K562 (cell line): ENCODE results near the gene ZNF581. TPM values are rescaled to one million over a fixed set of nuclear protein-coding genes. Genes with fewer than 3 reads are reported as not detected.

Experiments used
- ELF2 ChIP-seq: fragments of 250-450 bp; sonication (Bioruptor Pico); IDR thresholded peaks from 2 replicates; pipeline ENCODE4 v1.5.0; 2021; ENCODE audit warnings: mild to moderate bottlenecking
- FOXP1 ChIP-seq: sonication (generic); formaldehyde crosslinking; IDR thresholded peaks from 2 replicates; pipeline ENCODE4 v1.8.0; 2022; ENCODE audit warnings: mild to moderate bottlenecking, missing genetic modification reagents
- HEY1 ChIP-seq: fragments of 250-450 bp; sonication (Bioruptor Pico); IDR thresholded peaks from 2 replicates; pipeline ENCODE4 v1.5.0; 2020; ENCODE audit warnings: mild to moderate bottlenecking, moderate library complexity, borderline replicate concordance
- KLF1 ChIP-seq: fragments of 450-650 bp; IDR thresholded peaks from 2 replicates; pipeline ENCODE4 v1.6.1; 2016; ENCODE audit warnings: missing genetic modification characterization, missing compliant biosample characterization
- KLF16 ChIP-seq: IDR thresholded peaks from 2 replicates; pipeline ENCODE4 v1.6.1; 2016; ENCODE audit warnings: antibody characterized with exemption
- KLF6 ChIP-seq: fragments of 250-450 bp; sonication (Bioruptor Pico); IDR thresholded peaks from 2 replicates; pipeline ENCODE4 v1.4.0; 2020; ENCODE audit warnings: mild to moderate bottlenecking, moderate library complexity, borderline replicate concordance
- MCM3 ChIP-seq: fragments of 450-650 bp; IDR thresholded peaks from 2 replicates; pipeline ENCODE4 v1.6.1; 2016
- MCM7 ChIP-seq, 2 experiments: fragments of 450-650 bp; IDR thresholded peaks; 2 replicates each; pipeline ENCODE4 v1.6.1; 2016 to 2018
- MED1 ChIP-seq: sonication (generic); formaldehyde crosslinking; IDR thresholded peaks from 2 replicates; pipeline ENCODE4 v1.8.1; 2023; ENCODE audit warnings: missing genetic modification reagents, borderline replicate concordance
- POLR3A ChIP-seq: IDR thresholded peaks from 2 replicates; pipeline ENCODE4 v1.6.1; 2011; ENCODE audit warnings: borderline replicate concordance, mild to moderate bottlenecking, moderate library complexity; ENCODE audit not compliant: insufficient read length, insufficient read depth; ENCODE audit errors: extremely low read depth
- SAFB ChIP-seq: fragments of 200-400 bp; formaldehyde crosslinking; IDR thresholded peaks from 2 replicates; pipeline ENCODE4 v1.6.1; 2017; ENCODE audit warnings: low read depth, low read length, borderline replicate concordance
- SIRT6 ChIP-seq: IDR thresholded peaks from one replicate; pipeline ENCODE4 v1.6.1; 2012; ENCODE audit warnings: low read depth, mild to moderate bottlenecking, control low read depth, inconsistent platforms, low read length, moderate library complexity
- SMC3 ChIP-seq: conservative IDR thresholded peaks from 2 replicates; pipeline ENCODE4 v1.6.1; 2011; ENCODE audit warnings: low read depth, low read length, improper control_type of control experiment; ENCODE audit not compliant: insufficient read depth
- ZBTB1 ChIP-seq: sonication (generic); formaldehyde crosslinking; IDR thresholded peaks from 2 replicates; pipeline ENCODE4 v1.8.1; 2023; ENCODE audit warnings: missing genetic modification reagents, low read depth, mild to moderate bottlenecking, borderline replicate concordance
- ZNF146 ChIP-seq: IDR thresholded peaks from one replicate; pipeline ENCODE4 v1.6.1; 2018; ENCODE audit warnings: missing compliant biosample characterization; ENCODE audit not compliant: unreplicated experiment
- ZNF347 ChIP-seq: fragments of 450-650 bp; formaldehyde crosslinking; IDR thresholded peaks from 2 replicates; pipeline ENCODE4 v1.4.0; 2020; ENCODE audit warnings: low read depth, mild to moderate bottlenecking, moderate library complexity
- ZNF41 ChIP-seq: fragments of 250-450 bp; sonication (Bioruptor Pico); conservative IDR thresholded peaks from 2 replicates; pipeline ENCODE4 v1.4.0; 2020; ENCODE audit warnings: mild to moderate bottlenecking
- polyA plus RNA-seq, 8 experiments: library from polyadenylated mRNA; depleted of rRNA in 4 of 8; stranded (reverse) in 5 of 8; unstranded in 3 of 8; fragments of >200 nt; fragmentation: Nextera tagmentation in 2 of 8; fragmentation: Illumina TruSeq in 1 of 8; extraction: Ambion mirVana in 2 of 8; extraction: Trizol in 1 of 8; gene quantifications; 2 replicates each; pipeline versions ENCODE4 v1.2.1 to v1.2.3, GENCODE V29; 2011 to 2014; ENCODE audit warnings: inconsistent platforms in 1 of 8, missing spikeins in 1 of 8
- total RNA-seq, 7 experiments: library from RNA; depleted of rRNA in 6 of 7; stranded (reverse); fragments of >200 nt in 6 of 7; fragmentation: Illumina TruSeq in 2 of 7; extraction: Trizol in 2 of 7; gene quantifications; 2 replicates each; pipeline versions ENCODE4 v1.2.1 to v1.2.3, GENCODE V29; 2011 to 2021; ENCODE audit warnings: low replicate concordance in 1 of 7
- TF ChIP-seq, protein P1 (sequence below): fragments of 250-450 bp; sonication (Bioruptor Pico); IDR thresholded peaks from 2 replicates; pipeline ENCODE4 v1.4.0; 2020; ENCODE audit warnings: mild to moderate bottlenecking, moderate library complexity
- TF ChIP-seq, protein P2 (sequence below), 2 experiments: fragments of 150-350 bp in 1 of 2; IDR thresholded peaks; 2 replicates each; pipeline ENCODE4 v1.6.1; 2012 to 2016; ENCODE audit warnings: low read depth in 2 of 2, low read length in 2 of 2, mild to moderate bottlenecking in 1 of 2, moderate library complexity in 1 of 2
- TF ChIP-seq, protein P3 (sequence below): sonication (generic); formaldehyde crosslinking; IDR thresholded peaks from 2 replicates; pipeline ENCODE4 v1.8.1; 2022; ENCODE audit warnings: missing genetic modification reagents

The ZNF581 gene
- total and polyA plus RNA-seq, 9 of the 15 experiments (the other 6 are each of a cell fraction or from before 2014, with no cell fraction given) = 2.4 to 39.4 (median 15.4) TPM

DNA sequence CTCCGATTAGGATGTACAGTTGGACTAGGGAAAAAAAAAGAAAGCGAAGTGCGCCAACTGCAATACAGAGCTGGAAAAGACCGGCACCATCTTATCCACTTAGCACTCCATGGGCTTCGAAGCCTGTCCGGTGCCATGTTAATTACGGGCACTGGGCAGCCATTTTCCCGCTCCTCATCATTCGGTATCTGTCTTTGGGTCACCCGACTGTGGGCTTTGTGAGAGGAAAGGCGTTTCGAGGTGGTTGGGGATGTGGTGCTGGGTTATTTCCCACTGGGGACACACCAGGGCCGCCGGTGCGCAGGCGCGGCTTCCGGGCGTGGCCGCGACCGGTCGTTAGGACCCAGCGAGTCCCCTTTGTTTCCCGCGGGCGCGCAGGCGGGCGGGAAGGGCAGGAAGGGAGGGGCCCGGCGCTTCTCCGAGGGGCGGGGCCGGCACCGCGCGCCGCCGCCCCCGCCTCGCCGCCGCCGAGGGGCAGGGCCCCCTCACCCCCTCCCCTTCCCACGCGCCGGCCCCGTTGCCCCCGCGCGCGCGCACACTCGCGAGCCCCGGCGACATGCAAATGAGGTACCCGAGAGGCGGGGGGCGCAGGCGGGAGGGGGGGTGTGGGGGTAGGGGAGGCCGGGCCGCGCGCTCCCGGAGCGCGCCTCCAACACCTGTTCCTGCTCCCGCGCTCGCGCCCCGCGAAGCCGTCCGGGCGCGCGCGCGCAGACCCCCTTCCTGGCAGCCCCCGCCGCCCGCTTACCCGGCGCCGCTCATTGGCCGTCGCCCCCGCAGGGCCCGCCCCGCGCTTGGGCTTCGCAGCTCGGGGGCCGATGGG, 43.4 kb upstream of the ZNF581 start, which contains the start of gene ZNF524 (continued):
- TF ChIP-seq POLR3A (no peak), ZNF41 (CRISPR knock-in tag) (no peak), HEY1 (CRISPR knock-in tag) (no peak), FOXP1 (peak; percentile 16; the same call in 1 of the 2 replicates), MCM3 (no peak), ZNF146 (CRISPR knock-in tag) (no peak), ZNF347 (no peak), KLF6 (CRISPR knock-in tag) (peak; percentile 79; the same call in 1 of the 2 replicates), MCM7 (IDR thresholded peaks at IDR 0.05) (no peak), KLF1 (tag) (peak; percentile 95), SMC3 (no peak), MED1 (CRISPR knock-in tag) (no peak), KLF16 (no peak), ZBTB1 (CRISPR knock-in tag) (no peak), ELF2 (no peak), SAFB (no peak), SIRT6 (no peak)
- TF ChIP-seq, protein P1, sequence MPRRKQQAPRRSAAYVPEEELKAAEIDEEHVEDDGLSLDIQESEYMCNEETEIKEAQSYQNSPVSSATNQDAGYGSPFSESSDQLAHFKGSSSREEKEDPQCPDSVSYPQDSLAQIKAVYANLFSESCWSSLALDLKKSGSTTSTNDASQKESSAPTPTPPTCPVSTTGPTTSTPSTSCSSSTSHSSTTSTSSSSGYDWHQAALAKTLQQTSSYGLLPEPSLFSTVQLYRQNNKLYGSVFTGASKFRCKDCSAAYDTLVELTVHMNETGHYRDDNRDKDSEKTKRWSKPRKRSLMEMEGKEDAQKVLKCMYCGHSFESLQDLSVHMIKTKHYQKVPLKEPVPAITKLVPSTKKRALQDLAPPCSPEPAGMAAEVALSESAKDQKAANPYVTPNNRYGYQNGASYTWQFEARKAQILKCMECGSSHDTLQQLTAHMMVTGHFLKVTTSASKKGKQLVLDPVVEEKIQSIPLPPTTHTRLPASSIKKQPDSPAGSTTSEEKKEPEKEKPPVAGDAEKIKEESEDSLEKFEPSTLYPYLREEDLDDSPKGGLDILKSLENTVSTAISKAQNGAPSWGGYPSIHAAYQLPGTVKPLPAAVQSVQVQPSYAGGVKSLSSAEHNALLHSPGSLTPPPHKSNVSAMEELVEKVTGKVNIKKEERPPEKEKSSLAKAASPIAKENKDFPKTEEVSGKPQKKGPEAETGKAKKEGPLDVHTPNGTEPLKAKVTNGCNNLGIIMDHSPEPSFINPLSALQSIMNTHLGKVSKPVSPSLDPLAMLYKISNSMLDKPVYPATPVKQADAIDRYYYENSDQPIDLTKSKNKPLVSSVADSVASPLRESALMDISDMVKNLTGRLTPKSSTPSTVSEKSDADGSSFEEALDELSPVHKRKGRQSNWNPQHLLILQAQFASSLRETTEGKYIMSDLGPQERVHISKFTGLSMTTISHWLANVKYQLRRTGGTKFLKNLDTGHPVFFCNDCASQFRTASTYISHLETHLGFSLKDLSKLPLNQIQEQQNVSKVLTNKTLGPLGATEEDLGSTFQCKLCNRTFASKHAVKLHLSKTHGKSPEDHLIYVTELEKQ (CRISPR knock-in tag) = no peak
- TF ChIP-seq, protein P2, sequence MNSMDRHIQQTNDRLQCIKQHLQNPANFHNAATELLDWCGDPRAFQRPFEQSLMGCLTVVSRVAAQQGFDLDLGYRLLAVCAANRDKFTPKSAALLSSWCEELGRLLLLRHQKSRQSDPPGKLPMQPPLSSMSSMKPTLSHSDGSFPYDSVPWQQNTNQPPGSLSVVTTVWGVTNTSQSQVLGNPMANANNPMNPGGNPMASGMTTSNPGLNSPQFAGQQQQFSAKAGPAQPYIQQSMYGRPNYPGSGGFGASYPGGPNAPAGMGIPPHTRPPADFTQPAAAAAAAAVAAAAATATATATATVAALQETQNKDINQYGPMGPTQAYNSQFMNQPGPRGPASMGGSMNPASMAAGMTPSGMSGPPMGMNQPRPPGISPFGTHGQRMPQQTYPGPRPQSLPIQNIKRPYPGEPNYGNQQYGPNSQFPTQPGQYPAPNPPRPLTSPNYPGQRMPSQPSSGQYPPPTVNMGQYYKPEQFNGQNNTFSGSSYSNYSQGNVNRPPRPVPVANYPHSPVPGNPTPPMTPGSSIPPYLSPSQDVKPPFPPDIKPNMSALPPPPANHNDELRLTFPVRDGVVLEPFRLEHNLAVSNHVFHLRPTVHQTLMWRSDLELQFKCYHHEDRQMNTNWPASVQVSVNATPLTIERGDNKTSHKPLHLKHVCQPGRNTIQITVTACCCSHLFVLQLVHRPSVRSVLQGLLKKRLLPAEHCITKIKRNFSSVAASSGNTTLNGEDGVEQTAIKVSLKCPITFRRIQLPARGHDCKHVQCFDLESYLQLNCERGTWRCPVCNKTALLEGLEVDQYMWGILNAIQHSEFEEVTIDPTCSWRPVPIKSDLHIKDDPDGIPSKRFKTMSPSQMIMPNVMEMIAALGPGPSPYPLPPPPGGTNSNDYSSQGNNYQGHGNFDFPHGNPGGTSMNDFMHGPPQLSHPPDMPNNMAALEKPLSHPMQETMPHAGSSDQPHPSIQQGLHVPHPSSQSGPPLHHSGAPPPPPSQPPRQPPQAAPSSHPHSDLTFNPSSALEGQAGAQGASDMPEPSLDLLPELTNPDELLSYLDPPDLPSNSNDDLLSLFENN (IDR thresholded peaks at IDR 0.05; ENCODE audit: low read depth in 2 of 2, low read length in 2 of 2) = peak in 1 of 2 experiments; percentile 26; a peak in 1 of 4 replicates
- TF ChIP-seq, protein P3, sequence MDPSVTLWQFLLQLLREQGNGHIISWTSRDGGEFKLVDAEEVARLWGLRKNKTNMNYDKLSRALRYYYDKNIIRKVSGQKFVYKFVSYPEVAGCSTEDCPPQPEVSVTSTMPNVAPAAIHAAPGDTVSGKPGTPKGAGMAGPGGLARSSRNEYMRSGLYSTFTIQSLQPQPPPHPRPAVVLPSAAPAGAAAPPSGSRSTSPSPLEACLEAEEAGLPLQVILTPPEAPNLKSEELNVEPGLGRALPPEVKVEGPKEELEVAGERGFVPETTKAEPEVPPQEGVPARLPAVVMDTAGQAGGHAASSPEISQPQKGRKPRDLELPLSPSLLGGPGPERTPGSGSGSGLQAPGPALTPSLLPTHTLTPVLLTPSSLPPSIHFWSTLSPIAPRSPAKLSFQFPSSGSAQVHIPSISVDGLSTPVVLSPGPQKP (CRISPR knock-in tag) = no peak
